Parietal lobe (tissue), 1 donor: ENCODE measurements around the gene CRHR2. TPM values are rescaled to one million over a fixed set of nuclear protein-coding genes. Genes with fewer than 3 reads are reported as not detected.

Experiments used
- total RNA-seq: library from RNA; depleted of rRNA; stranded (reverse); fragments of >200 nt; gene quantifications from one replicate; pipeline ENCODE4 v1.2.3, GENCODE V29; 2014

Gene CRHR2
- total RNA-seq: 2.8 TPM

DNA sequence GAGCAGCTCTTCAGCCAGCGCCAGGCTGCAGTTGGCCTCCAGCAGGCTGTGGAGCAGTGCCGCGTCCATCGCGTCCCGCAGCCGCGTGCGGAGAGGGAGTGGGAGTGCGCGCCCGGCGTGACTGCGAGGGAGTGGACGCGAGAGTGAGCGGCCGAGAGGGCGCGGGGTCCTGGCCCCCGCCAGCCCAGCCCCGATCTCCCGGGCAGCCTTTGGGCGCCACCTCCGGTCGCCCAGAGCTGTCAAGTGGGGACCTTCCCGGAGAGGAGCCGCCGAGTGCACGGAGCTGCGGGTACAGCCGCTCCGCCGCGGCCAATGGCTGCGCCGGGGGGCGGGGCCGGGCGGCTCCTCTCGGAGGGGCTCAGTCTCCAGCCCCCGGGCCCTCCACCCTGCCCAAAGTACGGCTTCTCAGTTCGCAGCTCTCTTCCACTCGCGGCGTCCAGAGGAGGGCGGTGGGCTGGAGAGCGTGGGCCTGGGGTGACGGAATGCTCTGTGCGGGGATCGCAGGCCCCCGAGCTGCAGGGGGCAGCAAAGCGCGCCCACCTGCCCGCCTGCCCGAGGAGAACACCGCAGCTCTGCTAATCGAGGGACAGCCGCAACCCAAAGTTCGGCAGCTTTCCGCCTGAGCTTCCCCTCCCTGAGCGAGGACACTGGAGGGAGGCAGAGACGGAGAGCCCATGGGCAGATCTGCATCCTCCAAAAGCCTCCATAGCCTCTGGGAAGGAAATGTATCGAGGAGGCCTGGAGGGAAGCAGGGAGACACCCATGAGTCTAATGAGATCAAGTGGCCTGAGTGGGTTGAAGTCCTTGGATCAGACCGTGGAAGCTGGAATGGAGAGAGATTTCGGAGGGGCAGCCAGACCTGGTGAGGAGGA is at the start of gene CRHR2:
TSS of gene CRHR2 (minus strand) at position 245 of the 872 bp plus-strand sequence. CDS start at position 69, 176 bp downstream.

Other genes with a start within 250 kb of the CRHR2 start
- gene NOD1, start 203.7 kb downstream of the CRHR2 start, total RNA-seq: 5.0 TPM
- 13.5 TPM for gene GGCT, start 177.6 kb downstream of the CRHR2 start, total RNA-seq
- 83.3 TPM for gene GARS1, start 87.6 kb downstream of the CRHR2 start, total RNA-seq
- gene INMT, start 69.7 kb upstream of the CRHR2 start, total RNA-seq: not detected
- gene MINDY4, start 89.0 kb upstream of the CRHR2 start, total RNA-seq: 7.8 TPM
- gene AQP1, start 229.4 kb upstream of the CRHR2 start, total RNA-seq: 2.8 TPM